SK-N-SH (cell line): Measurements from ENCODE around the gene DDI1. TPM values are rescaled to one million over a fixed set of nuclear protein-coding genes. Genes with fewer than 3 reads are reported as not detected.

ENCODE experiments used
- CTCF ChIA-PET: fragments of 300-600, 350-600 bp; formaldehyde crosslinking; extraction: SDS; loops from one replicate; lab custom pipeline; 2021; lab: Yijun Ruan, JAX
- POLR2A ChIA-PET: fragments of 350-600 bp; sonication (Branson Sonifier 250); formaldehyde crosslinking; extraction: SDS; loops from one replicate; lab custom pipeline; 2020; ENCODE audit warnings: antibody characterized with exemption, inconsistent platforms; lab: Yijun Ruan, JAX
- DNase-seq: peaks from one replicate; pipeline ENCODE4 v3.0.0; 2012
- H2AFZ ChIP-seq: fragments of 200-600 bp; sonication (generic); 2 replicates; pipeline ENCODE4 v1.8.1; 2016; ENCODE audit warnings: antibody characterized with exemption, mild to moderate bottlenecking, low read depth
- H3F3A ChIP-seq: fragments of 200-600 bp; sonication (generic); replicated peaks from 2 replicates; pipeline ENCODE3; 2016; ENCODE audit warnings: antibody characterized with exemption, mild to moderate bottlenecking; ENCODE audit not compliant: insufficient read depth
- H3K27ac ChIP-seq, 2 experiments: fragments of 200-500 bp in 1 of 2; fragments of 200-600 bp in 1 of 2; sonication (Bioruptor generic) in 1 of 2; sonication (generic), shearing (Covaris generic) in 1 of 2; 2 replicates each; pipeline versions ENCODE4 v1.5.1 to v1.6.1; 2014 to 2016; ENCODE audit warnings: low read depth in 2 of 2, inconsistent platforms in 1 of 2, low read length in 1 of 2, mild to moderate bottlenecking in 1 of 2, mixed read lengths in 1 of 2
- H3K27me3 ChIP-seq: fragments of 200-600 bp; sonication (generic), shearing (Covaris generic); 2 replicates; pipeline ENCODE4 v1.6.1; 2016; ENCODE audit warnings: mixed run types; ENCODE audit not compliant: insufficient read depth
- H3K36me3 ChIP-seq, 2 experiments: fragments of 200-500 bp in 1 of 2; fragments of 200-600 bp in 1 of 2; sonication (Bioruptor generic) in 1 of 2; sonication (generic) in 1 of 2; replicated peaks in 1 of 2; 2 replicates each; pipeline versions ENCODE3 to v1.5.1; 2014 to 2016; ENCODE audit warnings: low read length in 1 of 2, mild to moderate bottlenecking in 1 of 2; ENCODE audit not compliant: insufficient read depth in 2 of 2, control insufficient read depth in 1 of 2
- H3K4me1 ChIP-seq, 2 experiments: fragments of 200-500 bp in 1 of 2; fragments of 200-600 bp in 1 of 2; sonication (Bioruptor generic) in 1 of 2; sonication (generic), shearing (Covaris generic) in 1 of 2; 2 replicates each; pipeline versions ENCODE4 v1.5.1 to v1.6.1; 2014 to 2016; ENCODE audit warnings: low read depth in 1 of 2, low read length in 1 of 2, mixed run types in 1 of 2; ENCODE audit not compliant: insufficient read depth in 2 of 2, control insufficient read depth in 1 of 2
- H3K4me2 ChIP-seq: fragments of 200-600 bp; sonication (generic), shearing (Covaris generic); 2 replicates; pipeline ENCODE4 v1.6.1; 2017; ENCODE audit warnings: mixed run types
- H3K4me3 ChIP-seq, 2 experiments: fragments of 200-500 bp in 1 of 2; fragments of 200-600 bp in 1 of 2; sonication (Bioruptor generic) in 1 of 2; sonication (generic), shearing (Covaris generic) in 1 of 2; 2 replicates each; pipeline versions ENCODE4 v1.5.1 to v1.8.1; 2014 to 2016; ENCODE audit warnings: low read depth in 2 of 2, inconsistent platforms in 1 of 2, low read length in 1 of 2, mild to moderate bottlenecking in 1 of 2, mixed read lengths in 1 of 2, moderate library complexity in 1 of 2
- H3K79me2 ChIP-seq: fragments of 200-600 bp; sonication (generic); 2 replicates; pipeline ENCODE4 v1.8.1; 2017; ENCODE audit warnings: mild to moderate bottlenecking; ENCODE audit not compliant: insufficient read depth
- H3K9ac ChIP-seq: fragments of 200-600 bp; sonication (generic); 2 replicates; pipeline ENCODE4 v1.6.1; 2017; ENCODE audit warnings: mixed run types
- H3K9me2 ChIP-seq: fragments of 200-600 bp; sonication (generic); 2 replicates; pipeline ENCODE4 v1.6.1; 2017; ENCODE audit warnings: mixed run types
- H3K9me3 ChIP-seq: fragments of 200-600 bp; sonication (generic); 2 replicates; pipeline ENCODE4 v1.6.1; 2017; ENCODE audit warnings: mixed run types, mild to moderate bottlenecking, moderate library complexity
- H4K20me1 ChIP-seq: fragments of 200-600 bp; sonication (generic); 2 replicates; pipeline ENCODE4 v1.6.1; 2017; ENCODE audit warnings: mild to moderate bottlenecking, mixed run types; ENCODE audit not compliant: insufficient read depth
- ELF1 ChIP-seq: IDR thresholded peaks from 2 replicates; pipeline ENCODE4 v1.4.0; 2012
- EZH2phosphoT487 ChIP-seq: fragments of 200-600 bp; sonication (generic); IDR thresholded peaks from 2 replicates; pipeline ENCODE4 v1.6.1; 2017; ENCODE audit warnings: low read depth, mixed run types, mild to moderate bottlenecking, antibody characterized with exemption, moderate library complexity, borderline replicate concordance
- FOXJ3 ChIP-seq: sonication (generic); formaldehyde crosslinking; IDR thresholded peaks from 2 replicates; pipeline ENCODE4 v1.5.1; 2020; ENCODE audit warnings: mild to moderate bottlenecking, missing genetic modification reagents
- FOXM1 ChIP-seq: IDR thresholded peaks from 2 replicates; pipeline ENCODE4 v1.4.0; 2012; ENCODE audit warnings: low read depth, mild to moderate bottlenecking
- GATA2 ChIP-seq: sonication (generic); formaldehyde crosslinking; IDR thresholded peaks from 2 replicates; pipeline ENCODE4 v1.5.0; 2020; ENCODE audit warnings: mild to moderate bottlenecking, missing genetic modification reagents
- NFIC ChIP-seq: IDR thresholded peaks from 2 replicates; pipeline ENCODE4 v1.4.0; 2012; ENCODE audit warnings: borderline replicate concordance
- PBX3 ChIP-seq: IDR thresholded peaks from 2 replicates; pipeline ENCODE4; 2012
- REST ChIP-seq: IDR thresholded peaks from 2 replicates; pipeline ENCODE4 v1.6.1; 2012; ENCODE audit warnings: mild to moderate bottlenecking, low read depth, low read length, moderate library complexity
- RFX5 ChIP-seq: IDR thresholded peaks from 2 replicates; pipeline ENCODE4 v1.6.1; 2012; ENCODE audit warnings: mild to moderate bottlenecking, improper control_type of control experiment, low read length
- RXRA ChIP-seq: IDR thresholded peaks from 2 replicates; pipeline ENCODE4 v1.4.0; 2012; ENCODE audit warnings: low read depth, mild to moderate bottlenecking, borderline replicate concordance
- SIN3A ChIP-seq: IDR thresholded peaks from 2 replicates; pipeline ENCODE4 v1.6.1; 2012; ENCODE audit warnings: low read depth, mild to moderate bottlenecking, low read length, moderate library complexity, borderline replicate concordance
- TAF1 ChIP-seq: IDR thresholded peaks from 2 replicates; pipeline ENCODE4 v1.6.1; 2012; ENCODE audit warnings: low read depth, mild to moderate bottlenecking, low read length, moderate library complexity, borderline replicate concordance
- USF2 ChIP-seq: fragments of 150-350 bp; IDR thresholded peaks from 2 replicates; pipeline ENCODE4 v1.6.1; 2017; ENCODE audit warnings: antibody characterized with exemption, low read length, low read depth, borderline replicate concordance
- polyA plus RNA-seq, 3 experiments: library from polyadenylated mRNA; depleted of rRNA; stranded (reverse); fragments of >200 nt; gene quantifications; 2 replicates each; pipeline ENCODE4 v1.2.3, GENCODE V29; 2012

DDI1 gene
- polyA plus RNA-seq, 1 of the 3 experiments (the other 2 are of a cell fraction) = not detected

GRCh38 chr11:103988595-103988969 is 47.9 kb upstream of the DDI1 start (continued):
- no peak for TF ChIP-seq RFX5

GRCh38 chr11:103993507-103993906 is 42.9 kb upstream of the DDI1 start:
- H4K20me1 ChIP-seq = no peaks in the 10 kb centered on the region
- ChIA-PET POLR2A (no interaction called here), CTCF (no interaction called here)
- no peaks in the 10 kb centered on the region for H3F3A ChIP-seq
- no peaks in the 10 kb centered on the region for H3K9me3 ChIP-seq
- no peaks in the 10 kb centered on the region for H3K79me2 ChIP-seq
- H3K9ac ChIP-seq = no peak overlapping the region
- H3K27ac ChIP-seq = 0 out of 4 replicates have a peak overlapping the region, but pooled peaks of 1 of the 2 experiments have one; percentile 8
- H3K36me3 ChIP-seq = no peaks in the 10 kb centered on the region
- no peak for DNase-seq
- no peak overlapping the region for H2AFZ ChIP-seq
- peaks cover 0 to 2% of the 10 kb centered on the region in 2 experiments; a peak in 2 of 4 replicates for H3K4me1 ChIP-seq
- TF ChIP-seq PBX3 (no peak), GATA2 (CRISPR knock-in tag) (no peak), ELF1 (no peak), USF2 (no peak), FOXM1 (no peak), REST (no peak), NFIC (no peak), SIN3A (no peak), FOXJ3 (CRISPR knock-in tag) (no peak), RXRA (no peak), EZH2phosphoT487 (no peak), TAF1 (no peak)
- no peaks in the 10 kb centered on the region for H3K9me2 ChIP-seq
- H3K27me3 ChIP-seq = no peaks in the 10 kb centered on the region
- H3K4me2 ChIP-seq = no peak overlapping the region
- no peak overlapping the region for H3K4me3 ChIP-seq
